ENCODE data around the gene NBPF15. TPM values are rescaled to one million over a fixed set of nuclear protein-coding genes. Genes with fewer than 3 reads are reported as not detected.
A peak's percentile ranks its signal among the peaks of the same experiment; 100 is the strongest.
"Not testable (repeated sequence)": the region's sequence is repeated elsewhere in the genome, so short reads cannot be mapped to it uniquely, and the experiment has no call there.

Gene NBPF15
- total RNA-seq, 2 experiments from 2014 or later = 36.2 to 37.7 TPM

DNA sequence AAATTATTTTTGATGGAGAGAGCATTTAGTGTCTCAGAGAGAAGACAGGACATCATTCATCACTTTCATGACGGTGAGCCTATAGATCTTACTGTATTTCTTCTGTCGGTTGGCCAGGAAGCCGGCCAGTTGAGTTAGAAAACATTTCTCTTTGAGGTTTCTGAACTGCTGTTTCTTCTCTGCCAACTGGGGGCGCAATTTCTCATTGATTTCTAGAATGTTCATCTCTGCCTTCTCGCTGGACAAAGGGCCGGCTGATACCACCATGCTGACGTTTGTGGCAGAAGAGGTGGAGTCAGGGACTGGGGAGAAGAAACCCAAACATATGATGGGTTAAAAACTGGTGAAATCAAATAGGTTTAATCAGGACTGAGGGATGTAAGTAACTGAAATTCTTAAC, 21.7 kb downstream of the NBPF15 start:
- CTCF ChIA-PET, POLR2A ChIA-PET: not testable (repeated sequence)
- peak; percentile 26 for DNase-seq

DNA sequence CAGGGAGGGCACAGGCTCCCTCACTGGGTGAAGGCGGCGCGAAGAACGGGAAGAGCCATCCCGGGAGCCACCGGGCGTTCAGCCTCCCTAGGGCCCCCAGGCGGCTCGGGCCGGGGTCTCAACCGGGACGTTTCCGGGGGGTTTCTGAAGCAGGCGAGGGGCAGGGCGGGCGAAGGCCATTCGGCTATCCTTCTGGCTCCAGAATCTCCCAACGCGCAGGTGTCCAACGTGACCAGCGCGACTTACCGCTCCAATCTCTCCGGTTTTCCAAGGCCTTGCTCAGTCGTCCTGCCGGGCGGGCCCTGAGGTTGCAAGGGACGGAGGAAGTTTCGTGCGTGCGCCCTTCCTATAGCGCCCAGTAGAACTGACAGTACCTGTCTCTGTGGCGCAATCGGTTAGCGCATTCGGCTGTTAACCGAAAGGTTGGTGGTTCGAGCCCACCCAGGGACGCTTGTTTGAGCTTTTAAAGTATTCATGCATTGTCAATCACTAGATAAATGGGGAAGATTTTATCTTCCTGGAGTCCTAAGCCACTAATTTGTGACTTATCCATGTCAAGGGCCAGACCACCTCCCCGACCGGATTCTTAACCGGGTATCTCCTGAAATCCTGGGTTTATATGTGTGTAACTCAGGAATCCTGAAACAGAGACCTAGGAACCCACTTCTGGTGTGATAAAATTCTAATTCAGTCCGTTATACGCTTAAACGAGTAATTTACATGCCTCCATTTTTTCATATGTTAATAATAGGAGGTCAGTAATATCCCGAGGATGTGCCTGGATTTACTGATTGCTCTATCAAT, 42.4 kb downstream of the NBPF15 start:
- peak; percentile 78 for DNase-seq
- H3K9me3 Mint-ChIP-seq (ENCODE audit: low read depth); POLR2A ChIA-PET; intact Hi-C loops (cut with DNase I, micrococcal nuclease); CTCF ChIA-PET; H3K27me3 Mint-ChIP-seq; H3K4me1 Mint-ChIP-seq; H3K36me3 Mint-ChIP-seq (ENCODE audit: low read depth); ATAC-seq: not testable (repeated sequence)
- Mint-ChIP-seq H3K4me3 (peak overlapping the region; percentile 73), H3K27ac (peak overlapping the region; percentile 83)

More for the DNA sequence above, 21.7 kb downstream of the NBPF15 start:
- H3K36me3 Mint-ChIP-seq (ENCODE audit: low read depth); H3K4me1 Mint-ChIP-seq; intact Hi-C loops (cut with DNase I, micrococcal nuclease); H3K9me3 Mint-ChIP-seq (ENCODE audit: low read depth); H3K27me3 Mint-ChIP-seq; H3K4me3 Mint-ChIP-seq; H3K27ac Mint-ChIP-seq; ATAC-seq: not testable (repeated sequence)

DNA sequence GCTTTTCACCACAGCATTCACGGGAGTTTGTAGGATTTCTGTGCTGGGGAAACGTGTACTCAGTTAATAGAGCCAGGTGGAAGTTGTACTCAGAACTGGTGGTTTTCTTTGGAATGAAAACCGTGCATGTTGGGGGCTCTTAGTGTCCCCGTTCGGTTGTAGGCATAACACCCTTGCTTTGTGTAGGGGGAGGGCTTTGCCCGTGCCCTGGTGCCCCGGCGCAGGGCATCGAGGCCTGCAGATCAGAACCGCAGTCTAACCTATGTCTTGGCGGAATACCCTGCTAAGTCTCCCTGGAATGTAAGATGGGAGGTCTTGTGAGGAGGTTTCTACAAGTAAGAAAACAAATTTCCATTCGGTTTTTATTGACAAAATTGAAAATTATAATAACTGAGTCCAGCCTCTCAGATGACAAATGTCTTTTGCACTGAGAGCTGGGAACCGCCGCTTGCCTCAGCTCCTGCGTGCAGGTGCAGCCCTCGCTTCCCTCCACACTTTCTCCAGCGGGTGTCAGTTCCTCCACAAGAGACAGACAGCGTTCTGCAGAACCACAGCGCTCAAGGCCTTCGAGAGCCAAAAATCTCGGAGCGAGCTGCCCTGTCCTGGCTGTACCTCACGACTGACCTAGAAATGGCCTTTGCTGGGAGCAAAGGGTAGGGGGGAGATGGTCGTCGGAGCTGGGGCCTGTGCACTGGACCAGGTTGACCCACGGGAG, 47.9 kb downstream of the NBPF15 start:
- H3K36me3 Mint-ChIP-seq (ENCODE audit: low read depth); H3K9me3 Mint-ChIP-seq (ENCODE audit: low read depth); H3K27me3 Mint-ChIP-seq; DNase-seq; CTCF ChIA-PET; intact Hi-C loops (cut with DNase I, micrococcal nuclease); POLR2A ChIA-PET; H3K4me1 Mint-ChIP-seq: not testable (repeated sequence)
- H3K27ac Mint-ChIP-seq = peak overlapping the region; percentile 98
- ATAC-seq = peak; percentile 10
- peak overlapping the region; percentile 78 for H3K4me3 Mint-ChIP-seq

- H3K4me3 Mint-ChIP-seq = peak overlapping the region; percentile 78
- intact Hi-C loops (cut with DNase I, micrococcal nuclease); H3K4me1 Mint-ChIP-seq; CTCF ChIA-PET; H3K36me3 Mint-ChIP-seq (ENCODE audit: low read depth); H3K27me3 Mint-ChIP-seq; H3K9me3 Mint-ChIP-seq (ENCODE audit: low read depth): not testable (repeated sequence)
- DNase-seq = peak; percentile 92
- ATAC-seq = peak; percentile 92
- H3K27ac Mint-ChIP-seq = peak overlapping the region; percentile 98
- POLR2A ChIA-PET = interaction anchor here (0.6 to 1.6 kb wide), 7 partner anchors 133 to 1639 kb away, joined by 3 to 50 read pairs (median 4); no protein-coding TSS in a partner anchor
These were observed 48.7 kb downstream of the NBPF15 start for GRCh38 chr1:144412491-144413403.

- H3K4me1 Mint-ChIP-seq; intact Hi-C loops (cut with DNase I, micrococcal nuclease); H3K36me3 Mint-ChIP-seq (ENCODE audit: low read depth); H3K27me3 Mint-ChIP-seq; H3K9me3 Mint-ChIP-seq (ENCODE audit: low read depth); CTCF ChIA-PET: not testable (repeated sequence)
- Mint-ChIP-seq H3K27ac (peak overlapping the region; percentile 98), H3K4me3 (peak overlapping the region; percentile 78)
- ATAC-seq = peak; percentile 56
- peak; percentile 87 for DNase-seq
- POLR2A ChIA-PET = interaction anchor here (0.6 to 1.6 kb wide), 6 partner anchors 134 to 1639 kb away, joined by 3 to 50 read pairs (median 10); no protein-coding TSS in a partner anchor
These were observed 49.4 kb downstream of the NBPF15 start for GRCh38 chr1:144412068-144412471.

DNA sequence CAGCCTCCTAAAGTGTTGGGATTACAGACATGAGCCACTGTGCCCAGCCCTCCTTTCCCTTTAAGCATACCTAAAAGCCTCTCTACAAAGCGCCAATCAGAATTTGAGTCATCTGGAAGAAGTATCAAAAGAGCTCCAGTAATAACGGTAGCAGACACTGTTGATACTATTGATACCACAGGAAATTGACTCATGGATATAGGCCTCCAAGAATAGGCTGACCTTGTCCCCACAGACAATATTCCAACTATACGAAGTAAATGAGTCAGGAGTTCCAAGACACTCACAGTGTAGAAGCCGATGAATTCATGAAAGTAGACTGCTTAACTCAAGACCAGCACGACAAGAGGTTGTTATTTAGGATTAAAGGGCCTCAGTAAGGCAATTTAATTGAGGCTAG, 58.7 kb downstream of the NBPF15 start:
- H3K36me3 Mint-ChIP-seq (ENCODE audit: low read depth); CTCF ChIA-PET; H3K4me3 Mint-ChIP-seq; H3K4me1 Mint-ChIP-seq; DNase-seq; H3K27ac Mint-ChIP-seq; H3K27me3 Mint-ChIP-seq; H3K9me3 Mint-ChIP-seq (ENCODE audit: low read depth); POLR2A ChIA-PET; intact Hi-C loops (cut with DNase I, micrococcal nuclease): not testable (repeated sequence)
- ATAC-seq = peak; percentile 86

DNA sequence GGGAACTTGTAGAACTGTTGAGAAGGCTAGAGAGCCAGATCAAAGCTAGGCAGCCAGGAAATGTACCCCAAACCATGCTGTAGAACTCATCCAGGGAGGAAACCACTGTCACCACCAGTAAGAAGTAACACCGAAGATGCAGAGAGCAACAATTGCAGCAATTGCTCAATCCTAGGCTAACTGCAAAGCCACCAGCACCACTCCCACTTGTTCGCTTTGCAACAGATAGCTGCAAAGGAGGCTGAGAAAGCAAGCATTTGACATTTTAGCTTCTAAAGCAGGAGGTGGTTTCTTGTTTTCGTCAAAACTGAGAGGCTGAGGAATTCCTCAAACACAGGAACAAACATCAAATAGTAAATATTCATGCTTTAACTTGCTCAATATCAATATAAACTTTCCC, 89.8 kb downstream of the NBPF15 start:
- DNase-seq; H3K4me1 Mint-ChIP-seq; ATAC-seq; H3K27ac Mint-ChIP-seq; H3K4me3 Mint-ChIP-seq; CTCF ChIA-PET; POLR2A ChIA-PET; intact Hi-C loops (cut with DNase I, micrococcal nuclease); H3K9me3 Mint-ChIP-seq (ENCODE audit: low read depth); H3K36me3 Mint-ChIP-seq (ENCODE audit: low read depth); H3K27me3 Mint-ChIP-seq: not testable (repeated sequence)

Other genes starting within 250 kb of the NBPF15 start
- not detected for gene PPIAL4E, start 88.0 kb downstream of the NBPF15 start, total RNA-seq
- gene PPIAL4F, start 131.2 kb upstream of the NBPF15 start, total RNA-seq = not detected

All from activated CD4-positive, alpha-beta T cell treated with anti-CD3 and anti-CD28 coated beads for 36 hours (primary cell).